Spleen (tissue), 7 donors: ENCODE data around the gene CALY.

ENCODE experiments used
- CTCF ChIP-seq, 11 experiments: fragments of 200-600 bp in 7 of 11; fragments of 450-650 bp in 4 of 11; sonication (generic) in 4 of 11; IDR thresholded peaks in 8 of 11; conservative IDR thresholded peaks in 3 of 11; 1 replicate in 7 of 11; 2 replicates in 4 of 11; pipeline versions ENCODE4 v1.4.0 to v1.8.0; 2016 to 2021; ENCODE audit warnings: antibody characterized with exemption in 11 of 11, inconsistent platforms in 4 of 11, mild to moderate bottlenecking in 1 of 11
- POLR2AphosphoS5 ChIP-seq, 3 donors: sonication (generic); formaldehyde crosslinking; IDR thresholded peaks; one replicate each; pipeline ENCODE4 v1.5.1; 2017; ENCODE audit warnings: antibody characterized with exemption in 3 of 3
- donor health status: DM: no; HTN: no; CAD: no; lungs with moderate emphysema.
- donor health status: DM: no; HTN: no; CAD: no.
- donor health status: DM: no; HTN: no; CAD: no.

GRCh38 chr10:133299738-133300137 is 37.0 kb downstream of the CALY start:
- TF ChIP-seq CTCF (IDR thresholded peaks at IDR 0.05 in 8 of 11, conservative IDR thresholded peaks at IDR 0.05 in 3 of 11) (no peak), POLR2AphosphoS5 (IDR thresholded peaks at IDR 0.05) (no peak)
